H1 (cell line): ENCODE data around the gene DENND1A.

ENCODE experiments used
- GTF2F1 ChIP-seq: IDR thresholded peaks from 2 replicates; pipeline ENCODE4 v1.6.1; 2012; ENCODE audit warnings: low read depth, low read length, improper control_type of control experiment, borderline replicate concordance
- KDM1A ChIP-seq: fragments of 200-600, 300-600 bp; sonication (generic); IDR thresholded peaks from 2 replicates; pipeline ENCODE4 v1.7.1; 2016; ENCODE audit warnings: mild to moderate bottlenecking, low read length, borderline replicate concordance
- MAFK ChIP-seq: IDR thresholded peaks from 2 replicates; pipeline ENCODE4 v1.6.1; 2012; ENCODE audit warnings: low read depth, mild to moderate bottlenecking, improper control_type of control experiment, low read length
- TEAD4 ChIP-seq: IDR thresholded peaks from 2 replicates; pipeline ENCODE4 v1.6.1; 2012; ENCODE audit warnings: low read depth, low read length, inconsistent platforms, mixed read lengths

GRCh38 chr9:123378025-123378424, 551.9 kb downstream of the DENND1A start:
- no peak for TF ChIP-seq TEAD4
- no peak for TF ChIP-seq KDM1A
- no peak for TF ChIP-seq MAFK
- no peak for TF ChIP-seq GTF2F1
